ENCODE data around the gene SAV1. TPM values are rescaled to one million over a fixed set of nuclear protein-coding genes. Genes with fewer than 3 reads are reported as not detected.

The SAV1 gene
- total RNA-seq, 2 donors from 2014 or later, result 9.4 to 12.4 TPM

GRCh38 chr14:50615056-50615455 lies 53.0 kb downstream of the SAV1 start:
- Mint-ChIP-seq H3K4me1 (ENCODE audit: low read depth) (no peaks in the 10 kb centered on the region), H3K4me3 (no peak overlapping the region), H3K27me3 (ENCODE audit: low read depth) (no peaks in the 10 kb centered on the region), H3K9me3 (no peaks in the 10 kb centered on the region), H3K36me3 (ENCODE audit: insufficient read depth in 2 of 2) (no peaks in the 10 kb centered on the region), H3K27ac (no peak overlapping the region)
- DNase-seq, result no peak
- no peak for ATAC-seq (replicated peaks in 1 of 2)

DNA sequence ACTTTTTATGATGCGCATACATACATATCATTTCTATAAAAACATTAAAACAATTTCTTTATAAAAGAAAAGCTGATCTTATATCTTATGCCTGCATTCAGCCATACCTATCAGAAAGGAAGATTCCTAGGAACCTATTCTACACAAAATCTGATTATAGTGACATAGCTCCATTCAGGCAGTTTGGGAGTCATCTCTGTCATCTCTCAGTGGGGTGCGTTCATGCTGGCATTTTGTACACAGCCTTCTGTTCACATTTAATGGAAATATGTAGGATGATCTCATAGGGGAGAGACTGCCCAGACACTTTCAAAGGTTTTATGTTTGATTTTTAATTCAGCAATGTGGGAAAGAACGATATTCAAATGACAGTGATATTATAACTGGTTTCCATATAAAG lies 55.3 kb downstream of the SAV1 start:
- Mint-ChIP-seq H3K9me3 (no peaks in the 10 kb centered on the region), H3K36me3 (ENCODE audit: insufficient read depth in 2 of 2) (no peaks in the 10 kb centered on the region), H3K4me1 (ENCODE audit: low read depth) (no peaks in the 10 kb centered on the region), H3K4me3 (no peak overlapping the region), H3K27me3 (ENCODE audit: low read depth) (no peaks in the 10 kb centered on the region), H3K27ac (no peak overlapping the region)
- ATAC-seq (replicated peaks in 1 of 2) (no peak), DNase-seq (no peak)

- Mint-ChIP-seq H3K36me3 (ENCODE audit: insufficient read depth in 2 of 2) (no peaks in the 10 kb centered on the region), H3K4me3 (no peak overlapping the region), H3K27ac (no peak overlapping the region), H3K9me3 (no peaks in the 10 kb centered on the region), H3K27me3 (ENCODE audit: low read depth) (no peaks in the 10 kb centered on the region), H3K4me1 (ENCODE audit: low read depth) (peaks cover 7% of the 10 kb centered on the region)
- ATAC-seq (replicated peaks in 1 of 2) (no peak), DNase-seq (no peak)
These were observed 57.6 kb downstream of the SAV1 start for GRCh38 chr14:50610465-50610864.

DNA sequence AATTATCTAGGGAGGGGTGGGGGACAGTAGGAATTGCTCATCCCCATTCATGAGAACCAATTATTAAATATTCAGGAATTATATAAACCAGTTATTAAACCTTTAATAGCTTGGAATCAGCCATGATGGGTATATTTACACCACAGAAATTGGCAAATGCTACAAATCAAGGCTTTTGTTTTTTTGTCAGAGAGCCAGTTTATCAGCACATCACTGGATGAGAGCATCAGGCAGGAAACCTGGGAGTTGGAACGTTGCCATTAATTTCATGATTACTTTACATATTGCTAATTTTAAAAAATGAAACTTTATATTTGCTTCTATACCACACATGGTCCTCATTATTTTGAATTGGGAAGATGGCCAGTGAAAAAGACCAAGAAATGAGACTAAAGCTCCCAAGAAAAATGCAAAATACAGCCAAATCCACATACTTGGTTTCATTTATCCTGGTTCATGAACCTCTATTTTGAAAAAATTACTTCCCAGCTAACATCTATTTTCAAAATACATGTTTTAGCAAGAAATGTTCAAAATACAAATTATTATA lies 59.7 kb downstream of the SAV1 start:
- Mint-ChIP-seq H3K4me1 (ENCODE audit: low read depth) (peaks cover 7% of the 10 kb centered on the region), H3K36me3 (ENCODE audit: insufficient read depth in 2 of 2) (no peaks in the 10 kb centered on the region), H3K27ac (no peak overlapping the region), H3K4me3 (no peak overlapping the region), H3K9me3 (no peaks in the 10 kb centered on the region), H3K27me3 (ENCODE audit: low read depth) (no peaks in the 10 kb centered on the region)
- DNase-seq, result no peak
- ATAC-seq (replicated peaks in 1 of 2), result no peak

DNA sequence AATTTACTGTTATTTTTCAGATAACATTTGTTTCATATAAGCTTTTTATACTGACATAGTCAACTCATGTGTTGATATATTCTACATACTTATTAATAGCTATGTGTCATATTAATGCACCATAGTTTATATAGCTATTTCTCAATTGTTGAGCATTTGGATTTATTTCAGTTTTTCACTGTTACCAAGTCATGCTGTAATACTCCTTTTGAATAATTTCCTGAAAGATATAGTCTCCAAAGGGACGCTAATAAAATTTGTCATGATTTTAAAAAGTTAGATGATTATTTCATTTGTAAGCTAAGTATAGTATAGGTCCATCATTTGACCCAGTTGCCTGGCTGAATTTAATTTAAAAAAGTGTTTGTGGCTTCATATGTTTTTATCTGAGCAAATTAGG lies 60.3 kb downstream of the SAV1 start:
- Mint-ChIP-seq H3K4me3 (no peak overlapping the region), H3K4me1 (ENCODE audit: low read depth) (peaks cover 7% of the 10 kb centered on the region), H3K27ac (no peak overlapping the region), H3K36me3 (ENCODE audit: insufficient read depth in 2 of 2) (no peaks in the 10 kb centered on the region), H3K9me3 (no peaks in the 10 kb centered on the region), H3K27me3 (ENCODE audit: low read depth) (no peaks in the 10 kb centered on the region)
- ATAC-seq (replicated peaks in 1 of 2) (no peak), DNase-seq (no peak)

DNA sequence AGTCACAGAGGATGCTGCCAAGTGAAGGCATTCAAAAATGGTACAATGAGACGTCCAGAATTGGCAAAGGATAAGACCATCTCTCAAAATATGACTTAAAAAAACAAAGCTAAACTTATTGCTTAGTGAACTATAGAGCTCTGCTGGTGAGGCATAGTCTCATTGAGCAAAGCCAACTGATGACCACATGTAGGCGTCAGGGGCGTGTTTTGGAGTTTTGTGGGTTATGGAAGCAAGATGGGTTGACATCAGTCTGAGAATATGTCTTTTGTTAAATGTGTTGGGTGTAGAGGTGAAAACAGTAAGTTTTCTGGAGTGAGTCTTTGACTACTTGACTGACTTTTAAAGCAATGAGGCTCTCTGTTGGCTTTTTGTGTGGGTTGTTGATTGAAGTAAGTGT lies 60.9 kb downstream of the SAV1 start:
- peak; percentile 94 to 96 for ATAC-seq (replicated peaks in 1 of 2)
- H3K4me1 Mint-ChIP-seq (ENCODE audit: low read depth), result peaks cover 7% of the 10 kb centered on the region
- H3K36me3 Mint-ChIP-seq (ENCODE audit: insufficient read depth in 2 of 2), result no peaks in the 10 kb centered on the region
- no peak overlapping the region for H3K4me3 Mint-ChIP-seq
- no peaks in the 10 kb centered on the region for H3K27me3 Mint-ChIP-seq (ENCODE audit: low read depth)
- DNase-seq, result peak; percentile 52 to 53
- no peak overlapping the region for H3K27ac Mint-ChIP-seq
- H3K9me3 Mint-ChIP-seq, result no peaks in the 10 kb centered on the region

DNA sequence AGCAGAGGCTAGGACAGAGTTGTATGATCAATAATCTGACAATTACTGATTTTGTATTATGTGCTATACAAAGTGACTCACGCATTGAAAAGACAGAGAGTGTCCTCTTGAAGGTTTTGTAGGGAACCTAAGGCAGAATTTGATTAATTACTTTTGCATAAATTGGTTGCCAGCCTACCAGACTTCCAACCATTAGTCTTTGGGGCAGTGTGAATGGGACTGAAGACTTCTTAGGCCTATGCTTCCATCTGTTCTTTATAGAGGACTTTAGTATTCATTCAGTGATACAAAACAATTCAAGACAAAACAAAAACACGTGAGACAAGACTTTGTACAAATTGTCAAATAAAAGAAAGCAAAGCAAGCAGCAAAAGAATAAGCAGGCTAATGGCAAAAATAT lies 61.6 kb downstream of the SAV1 start:
- Mint-ChIP-seq H3K9me3 (no peaks in the 10 kb centered on the region), H3K27me3 (ENCODE audit: low read depth) (no peaks in the 10 kb centered on the region), H3K4me3 (no peak overlapping the region), H3K4me1 (ENCODE audit: low read depth) (peaks cover 7% of the 10 kb centered on the region), H3K36me3 (ENCODE audit: insufficient read depth in 2 of 2) (no peaks in the 10 kb centered on the region), H3K27ac (no peak overlapping the region)
- DNase-seq (no peak), ATAC-seq (replicated peaks in 1 of 2) (no peak)

DNA sequence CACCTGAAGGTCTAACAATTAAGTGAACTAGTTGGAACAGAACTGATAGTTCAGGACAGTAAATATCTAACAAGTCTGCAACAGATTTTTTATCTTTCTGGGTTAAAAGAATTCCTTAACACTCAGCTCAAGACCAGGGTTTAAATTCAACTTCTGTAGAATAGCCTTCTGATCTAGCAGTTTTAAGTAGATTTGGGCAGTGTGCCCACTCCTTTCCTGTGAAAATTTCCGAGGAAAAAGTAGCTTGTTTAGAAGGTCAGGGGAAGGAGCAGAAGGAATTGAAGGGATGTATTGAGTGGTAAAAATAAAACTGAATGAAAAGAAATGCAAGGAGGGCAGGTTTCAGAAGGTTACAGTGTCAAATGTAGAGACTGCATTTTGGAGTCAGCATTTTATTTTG lies 62.3 kb downstream of the SAV1 start:
- no peaks in the 10 kb centered on the region for H3K36me3 Mint-ChIP-seq (ENCODE audit: insufficient read depth in 2 of 2)
- H3K4me3 Mint-ChIP-seq, result no peak overlapping the region
- peaks cover 7% of the 10 kb centered on the region for H3K4me1 Mint-ChIP-seq (ENCODE audit: low read depth)
- no peaks in the 10 kb centered on the region for H3K27me3 Mint-ChIP-seq (ENCODE audit: low read depth)
- no peak overlapping the region for H3K27ac Mint-ChIP-seq
- DNase-seq, result no peak
- no peaks in the 10 kb centered on the region for H3K9me3 Mint-ChIP-seq
- no peak for ATAC-seq (replicated peaks in 1 of 2)

GRCh38 chr14:50603565-50603964 lies 64.5 kb downstream of the SAV1 start:
- Mint-ChIP-seq H3K27me3 (ENCODE audit: low read depth) (no peaks in the 10 kb centered on the region), H3K4me3 (no peak overlapping the region), H3K9me3 (no peaks in the 10 kb centered on the region), H3K27ac (no peak overlapping the region), H3K36me3 (ENCODE audit: insufficient read depth in 2 of 2) (no peaks in the 10 kb centered on the region), H3K4me1 (ENCODE audit: low read depth) (peaks cover 7% of the 10 kb centered on the region)
- DNase-seq (no peak), ATAC-seq (replicated peaks in 1 of 2) (no peak)

- H3K9me3 Mint-ChIP-seq, result no peaks in the 10 kb centered on the region
- no peak for DNase-seq
- no peak for ATAC-seq (replicated peaks in 1 of 2)
- H3K36me3 Mint-ChIP-seq (ENCODE audit: insufficient read depth in 2 of 2), result no peaks in the 10 kb centered on the region
- no peak overlapping the region for H3K27ac Mint-ChIP-seq
- H3K27me3 Mint-ChIP-seq (ENCODE audit: low read depth), result no peaks in the 10 kb centered on the region
- H3K4me1 Mint-ChIP-seq (ENCODE audit: low read depth), result peaks cover under 1% of the 10 kb centered on the region
- H3K4me3 Mint-ChIP-seq, result no peak overlapping the region
These were observed 66.1 kb downstream of the SAV1 start for GRCh38 chr14:50602035-50602434.

GRCh38 chr14:50601394-50601793 lies 66.7 kb downstream of the SAV1 start:
- H3K27ac Mint-ChIP-seq, result no peak overlapping the region
- H3K27me3 Mint-ChIP-seq (ENCODE audit: low read depth), result no peaks in the 10 kb centered on the region
- no peaks in the 10 kb centered on the region for H3K4me1 Mint-ChIP-seq (ENCODE audit: low read depth)
- no peaks in the 10 kb centered on the region for H3K36me3 Mint-ChIP-seq (ENCODE audit: insufficient read depth in 2 of 2)
- ATAC-seq (replicated peaks in 1 of 2) (no peak), DNase-seq (no peak)
- H3K9me3 Mint-ChIP-seq, result no peaks in the 10 kb centered on the region
- no peak overlapping the region for H3K4me3 Mint-ChIP-seq

- DNase-seq (no peak), ATAC-seq (replicated peaks in 1 of 2) (no peak)
- Mint-ChIP-seq H3K27me3 (ENCODE audit: low read depth) (no peaks in the 10 kb centered on the region), H3K27ac (no peak overlapping the region), H3K4me1 (ENCODE audit: low read depth) (no peaks in the 10 kb centered on the region), H3K9me3 (no peaks in the 10 kb centered on the region), H3K36me3 (ENCODE audit: insufficient read depth in 2 of 2) (no peaks in the 10 kb centered on the region), H3K4me3 (no peak overlapping the region)
These were observed 67.3 kb downstream of the SAV1 start for GRCh38 chr14:50600849-50601248.

DNA sequence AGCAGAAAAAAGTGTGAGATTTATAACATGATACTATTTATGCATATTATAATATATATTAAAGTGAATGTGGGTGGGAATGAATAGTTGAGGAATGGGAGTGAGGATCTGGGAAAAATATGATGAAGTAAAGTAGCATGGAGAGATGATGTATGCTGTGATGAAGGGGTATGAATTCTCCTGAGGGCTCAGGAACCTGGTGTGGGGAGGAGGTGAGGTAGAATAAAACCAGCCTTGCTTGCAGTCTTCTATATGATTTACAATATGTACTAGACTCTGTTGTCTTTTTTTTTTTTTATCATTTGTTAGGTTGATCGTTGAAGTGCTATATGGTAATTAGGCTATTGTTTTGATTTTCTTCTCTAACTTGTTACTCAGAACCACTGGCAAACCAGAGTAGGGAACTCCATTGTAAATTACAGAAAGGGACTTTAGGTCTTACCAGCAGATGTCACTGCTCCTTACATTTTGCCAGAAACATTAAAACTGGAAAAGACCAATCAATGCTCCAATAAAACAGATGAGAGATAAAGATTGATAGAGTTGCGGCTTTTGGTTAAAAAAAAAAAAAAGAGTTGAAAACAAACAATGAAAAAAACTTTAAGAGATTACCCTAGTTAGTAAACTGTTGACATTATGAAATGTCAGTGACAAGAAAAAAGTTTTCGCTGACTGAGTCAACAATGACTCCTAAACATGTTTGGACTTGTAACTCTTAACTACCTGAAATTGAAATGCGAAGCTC lies 68.2 kb downstream of the SAV1 start:
- H3K27me3 Mint-ChIP-seq (ENCODE audit: low read depth), result no peaks in the 10 kb centered on the region
- no peak for DNase-seq
- ATAC-seq (replicated peaks in 1 of 2), result peak; percentile 25 to 29
- H3K36me3 Mint-ChIP-seq (ENCODE audit: insufficient read depth in 2 of 2), result no peaks in the 10 kb centered on the region
- no peak overlapping the region for H3K4me3 Mint-ChIP-seq
- H3K9me3 Mint-ChIP-seq, result no peaks in the 10 kb centered on the region
- H3K27ac Mint-ChIP-seq, result peak overlapping the region; percentile 27
- H3K4me1 Mint-ChIP-seq (ENCODE audit: low read depth), result no peaks in the 10 kb centered on the region

GRCh38 chr14:50598765-50599164 lies 69.3 kb downstream of the SAV1 start:
- H3K36me3 Mint-ChIP-seq (ENCODE audit: insufficient read depth in 2 of 2), result no peaks in the 10 kb centered on the region
- DNase-seq (no peak), ATAC-seq (replicated peaks in 1 of 2) (no peak)
- no peaks in the 10 kb centered on the region for H3K4me1 Mint-ChIP-seq (ENCODE audit: low read depth)
- no peak overlapping the region for H3K4me3 Mint-ChIP-seq
- no peaks in the 10 kb centered on the region for H3K9me3 Mint-ChIP-seq
- no peaks in the 10 kb centered on the region for H3K27me3 Mint-ChIP-seq (ENCODE audit: low read depth)
- no peak overlapping the region for H3K27ac Mint-ChIP-seq
